Measurements from ENCODE around the gene KDM1A. TPM values are rescaled to one million over a fixed set of nuclear protein-coding genes. Genes with fewer than 3 reads are reported as not detected.
"Not testable (repeated sequence)": the region's sequence is repeated elsewhere in the genome, so short reads cannot be mapped to it uniquely, and the experiment has no call there.

The KDM1A gene
- total RNA-seq, 2 experiments from 2014 or later = 38.3 to 42.4 TPM

GRCh38 chr1:23002218-23002617, 17.1 kb upstream of the KDM1A start:
- POLR2A ChIA-PET; H3K27ac ChIP-seq (ENCODE audit: low read depth in 1 of 2, low read length in 2 of 2); H3K9me3 ChIP-seq (ENCODE audit: control insufficient read depth in 1 of 2, insufficient read depth in 1 of 2, low read length in 2 of 2); H3K4me3 ChIP-seq (ENCODE audit: low read length); H3K4me1 Mint-ChIP-seq (ENCODE audit: low read depth); ATAC-seq (ENCODE audit: poor library complexity); H3K4me3 Mint-ChIP-seq; intact Hi-C loops (cut with DNase I, micrococcal nuclease); H3K9me3 Mint-ChIP-seq; H3K36me3 Mint-ChIP-seq (ENCODE audit: low read depth); H3K27ac Mint-ChIP-seq; H3K36me3 ChIP-seq (ENCODE audit: insufficient read depth, low read length); H3K4me1 ChIP-seq (ENCODE audit: insufficient read depth, low read length); CTCF ChIA-PET; H3K27me3 ChIP-seq (ENCODE audit: control insufficient read depth in 1 of 2, insufficient read depth in 2 of 2, low read length in 2 of 2); DNase-seq; H3K27me3 Mint-ChIP-seq: not testable (repeated sequence)

- Histone ChIP-seq H3K4me3 (ENCODE audit: low read length) (no peak overlapping the region), H3K4me1 (ENCODE audit: insufficient read depth, low read length) (no peaks in the 10 kb centered on the region), H3K36me3 (ENCODE audit: insufficient read depth, low read length) (no peaks in the 10 kb centered on the region), H3K27ac (ENCODE audit: low read depth in 1 of 2, low read length in 2 of 2) (no peak overlapping the region), H3K27me3 (ENCODE audit: control insufficient read depth in 1 of 2, insufficient read depth in 2 of 2, low read length in 2 of 2) (peaks cover 0 to 8% of the 10 kb centered on the region in 2 experiments), H3K9me3 (ENCODE audit: control insufficient read depth in 1 of 2, insufficient read depth in 1 of 2, low read length in 2 of 2) (no peaks in the 10 kb centered on the region)
- Mint-ChIP-seq H3K9me3 (no peaks in the 10 kb centered on the region), H3K36me3 (ENCODE audit: low read depth) (no peaks in the 10 kb centered on the region), H3K27me3 (peaks cover 9% of the 10 kb centered on the region), H3K27ac (no peak overlapping the region), H3K4me1 (ENCODE audit: low read depth) (no peaks in the 10 kb centered on the region), H3K4me3 (no peak overlapping the region)
- ChIA-PET CTCF (no interaction called here), POLR2A (no interaction called here)
- no peak for TF ChIP-seq CTCF (IDR thresholded peaks at IDR 0.05)
- intact Hi-C loops (cut with DNase I, micrococcal nuclease) = no loop called here
- ATAC-seq (ENCODE audit: poor library complexity) (no peak), DNase-seq (no peak)
These were observed 15.2 kb upstream of the KDM1A start for GRCh38 chr1:23004112-23004511.

- H3K36me3 Mint-ChIP-seq (ENCODE audit: low read depth); ATAC-seq (ENCODE audit: poor library complexity); POLR2A ChIA-PET; CTCF ChIA-PET; DNase-seq; H3K9me3 ChIP-seq (ENCODE audit: control insufficient read depth in 1 of 2, insufficient read depth in 1 of 2, low read length in 2 of 2); H3K4me1 ChIP-seq (ENCODE audit: insufficient read depth, low read length); H3K36me3 ChIP-seq (ENCODE audit: insufficient read depth, low read length); H3K9me3 Mint-ChIP-seq; H3K27ac ChIP-seq (ENCODE audit: low read depth in 1 of 2, low read length in 2 of 2); H3K27ac Mint-ChIP-seq; intact Hi-C loops (cut with DNase I, micrococcal nuclease); H3K27me3 ChIP-seq (ENCODE audit: control insufficient read depth in 1 of 2, insufficient read depth in 2 of 2, low read length in 2 of 2); H3K27me3 Mint-ChIP-seq; H3K4me3 ChIP-seq (ENCODE audit: low read length); H3K4me1 Mint-ChIP-seq (ENCODE audit: low read depth); H3K4me3 Mint-ChIP-seq: not testable (repeated sequence)
These were observed 14.5 kb upstream of the KDM1A start for GRCh38 chr1:23004769-23005168.

- CTCF ChIA-PET = no interaction called here
- Mint-ChIP-seq H3K27me3 (peaks cover 9% of the 10 kb centered on the region), H3K4me1 (ENCODE audit: low read depth) (no peaks in the 10 kb centered on the region), H3K9me3 (no peaks in the 10 kb centered on the region), H3K27ac (no peak overlapping the region), H3K36me3 (ENCODE audit: low read depth) (no peaks in the 10 kb centered on the region), H3K4me3 (no peak overlapping the region)
- H3K4me1 ChIP-seq (ENCODE audit: insufficient read depth, low read length) = no peaks in the 10 kb centered on the region
- POLR2A ChIA-PET = no interaction called here
- no peaks in the 10 kb centered on the region for H3K36me3 ChIP-seq (ENCODE audit: insufficient read depth, low read length)
- H3K4me3 ChIP-seq (ENCODE audit: low read length) = no peak overlapping the region
- no peak for ATAC-seq (ENCODE audit: poor library complexity)
- H3K27me3 ChIP-seq (ENCODE audit: control insufficient read depth in 1 of 2, insufficient read depth in 2 of 2, low read length in 2 of 2) = no peaks in the 10 kb centered on the region
- intact Hi-C loops (cut with DNase I, micrococcal nuclease) = no loop called here
- no peaks in the 10 kb centered on the region for H3K9me3 ChIP-seq (ENCODE audit: control insufficient read depth in 1 of 2, insufficient read depth in 1 of 2, low read length in 2 of 2)
- no peak for TF ChIP-seq CTCF (IDR thresholded peaks at IDR 0.05)
- H3K27ac ChIP-seq (ENCODE audit: low read depth in 1 of 2, low read length in 2 of 2) = no peak overlapping the region
- DNase-seq = no peak
These were observed 12.2 kb upstream of the KDM1A start for GRCh38 chr1:23007106-23007505.
